GM21423 (cell line): ENCODE results near the gene HIVEP3.

Experiments used
- ATAC-seq: cut with Tn5 transposase; IDR thresholded peaks from one replicate; pipeline ENCODE4 v1.9.1; 2021; ENCODE audit warnings: mild to moderate bottlenecking, moderate library complexity; ENCODE audit not compliant: unreplicated experiment

HIVEP3 gene

DNA sequence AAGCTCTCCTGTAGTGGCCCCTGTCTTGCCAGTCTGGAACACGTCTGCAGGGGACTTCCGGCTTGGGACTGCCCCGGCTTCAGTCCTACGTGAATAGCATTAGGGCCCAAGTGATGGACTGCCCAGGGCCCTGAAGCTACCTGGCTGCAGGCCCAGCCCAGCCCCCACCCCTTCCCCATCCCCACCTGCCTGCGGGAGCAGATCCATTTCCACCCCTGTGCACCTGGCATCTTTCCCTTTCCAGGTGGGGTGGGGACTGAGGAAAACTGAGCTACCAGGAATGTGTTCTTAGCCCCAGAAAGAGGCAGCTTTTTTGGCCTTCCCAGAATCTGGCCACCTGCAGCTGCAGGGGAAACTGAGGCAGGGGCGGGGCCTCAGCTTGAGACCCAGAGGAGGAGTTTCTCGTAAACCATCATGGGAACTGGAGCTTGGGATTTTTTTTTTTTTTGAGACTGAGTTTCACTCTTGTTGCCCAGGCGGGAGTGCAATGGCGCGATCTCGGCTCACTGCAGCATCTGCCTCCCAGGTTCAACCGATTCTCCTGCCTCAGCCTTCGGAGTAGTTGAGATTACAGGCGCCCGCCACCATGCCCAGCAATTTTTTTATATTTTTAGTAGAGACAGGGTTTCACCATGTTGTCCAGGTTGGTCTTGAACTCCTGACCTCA, 437.5 kb downstream of the HIVEP3 start:
- ATAC-seq: no peak

- no peak for ATAC-seq
These were observed 438.3 kb downstream of the HIVEP3 start for GRCh38 chr1:41480204-41481108.

- ATAC-seq: no peak
These were observed 438.9 kb downstream of the HIVEP3 start for GRCh38 chr1:41479808-41480160.

DNA sequence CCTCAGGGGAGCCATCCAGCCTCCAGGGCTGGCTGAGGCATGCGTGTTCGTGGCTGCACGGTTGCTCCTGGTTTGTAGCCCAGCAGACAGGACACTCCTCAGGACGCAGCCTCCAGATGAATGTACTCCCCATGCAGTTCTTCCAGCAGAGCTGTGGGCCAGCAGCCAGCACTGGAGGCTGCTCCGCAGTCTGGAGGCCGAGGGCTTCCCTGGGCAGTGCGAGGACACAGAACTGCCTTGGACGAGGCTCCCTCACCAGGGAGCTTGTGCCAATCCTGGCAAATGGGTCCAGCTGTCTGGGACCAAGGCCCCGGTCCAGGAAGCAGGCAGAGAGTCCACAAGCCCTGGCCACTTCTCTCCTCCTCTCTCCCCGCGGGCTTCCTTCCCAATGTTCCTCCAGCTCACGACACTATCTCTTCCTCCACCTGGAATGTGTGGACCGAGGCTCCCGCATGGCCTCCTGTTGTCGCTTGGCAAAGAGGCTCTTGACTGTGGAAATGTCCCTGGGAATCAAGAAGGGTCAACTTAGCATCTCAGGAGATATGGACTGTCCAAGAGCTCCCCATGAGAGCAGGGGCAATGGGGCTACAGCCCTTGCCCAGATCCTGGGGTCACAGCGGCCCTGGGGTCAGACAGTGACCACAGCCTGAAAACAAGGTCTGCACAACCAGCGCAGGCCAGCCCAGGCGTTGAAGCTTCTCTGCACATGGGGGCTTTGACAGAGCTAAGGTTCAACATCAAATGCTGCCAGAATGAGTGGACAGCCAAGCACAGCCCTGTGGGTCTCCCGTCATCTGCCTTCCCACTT, 439.5 kb downstream of the HIVEP3 start:
- ATAC-seq: no peak

DNA sequence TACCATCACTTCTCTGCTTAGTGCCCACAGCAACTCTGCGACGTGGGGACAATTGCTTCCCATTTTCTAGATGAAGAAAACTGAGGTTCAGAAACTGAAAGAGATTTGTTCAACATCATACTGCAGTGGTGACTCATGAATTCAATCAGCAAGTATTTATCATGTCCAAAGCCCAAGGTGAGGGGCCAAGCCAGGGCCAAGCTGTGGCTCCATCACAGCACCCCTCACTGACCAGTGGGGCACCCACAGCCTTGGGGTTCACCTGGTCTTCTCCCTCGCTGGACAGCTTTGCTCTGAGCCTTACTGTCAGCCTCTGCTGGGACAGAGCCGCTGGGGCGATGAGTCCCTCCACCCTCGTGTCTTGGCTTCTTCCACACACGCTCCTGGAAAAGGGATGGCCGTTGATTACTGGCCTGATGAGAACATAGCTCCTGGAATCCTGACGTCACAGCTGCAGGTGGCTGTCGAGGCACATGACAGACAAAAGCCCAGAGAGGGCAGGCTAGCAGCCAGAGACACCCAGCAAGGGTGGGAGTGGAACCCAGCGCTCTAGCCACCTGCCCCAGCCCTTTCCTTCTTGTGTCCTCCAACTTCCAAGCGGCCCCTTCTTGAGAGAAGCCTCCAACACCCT, 440.5 kb downstream of the HIVEP3 start:
- ATAC-seq: no peak

DNA sequence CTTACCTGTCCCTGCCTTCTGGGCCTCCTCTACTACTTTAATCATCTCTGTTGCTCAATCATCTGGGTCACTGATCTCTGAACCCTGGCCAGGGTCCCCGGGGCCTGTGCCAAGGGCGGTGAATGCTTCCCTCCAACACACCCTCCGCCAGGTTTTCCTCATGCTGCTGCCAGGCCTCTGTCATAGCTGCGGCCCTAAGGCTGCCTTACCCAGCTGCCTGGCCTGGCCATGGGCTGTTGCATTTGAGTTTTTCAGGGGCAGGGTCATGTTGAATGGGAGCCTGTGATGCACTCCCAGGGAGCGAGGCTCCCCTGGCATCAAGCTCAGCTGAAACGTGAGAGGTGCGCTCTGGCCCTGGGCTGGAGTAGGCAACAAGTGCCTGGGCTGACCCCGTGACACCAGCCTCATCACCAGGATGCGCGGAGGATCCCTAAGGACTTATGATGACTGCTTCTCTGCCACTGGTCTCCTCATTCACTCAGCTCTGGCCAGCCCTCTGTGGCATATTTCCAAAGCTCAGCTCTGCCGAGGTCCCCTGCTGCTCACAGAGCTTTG, 441.8 kb downstream of the HIVEP3 start:
- no peak for ATAC-seq

DNA sequence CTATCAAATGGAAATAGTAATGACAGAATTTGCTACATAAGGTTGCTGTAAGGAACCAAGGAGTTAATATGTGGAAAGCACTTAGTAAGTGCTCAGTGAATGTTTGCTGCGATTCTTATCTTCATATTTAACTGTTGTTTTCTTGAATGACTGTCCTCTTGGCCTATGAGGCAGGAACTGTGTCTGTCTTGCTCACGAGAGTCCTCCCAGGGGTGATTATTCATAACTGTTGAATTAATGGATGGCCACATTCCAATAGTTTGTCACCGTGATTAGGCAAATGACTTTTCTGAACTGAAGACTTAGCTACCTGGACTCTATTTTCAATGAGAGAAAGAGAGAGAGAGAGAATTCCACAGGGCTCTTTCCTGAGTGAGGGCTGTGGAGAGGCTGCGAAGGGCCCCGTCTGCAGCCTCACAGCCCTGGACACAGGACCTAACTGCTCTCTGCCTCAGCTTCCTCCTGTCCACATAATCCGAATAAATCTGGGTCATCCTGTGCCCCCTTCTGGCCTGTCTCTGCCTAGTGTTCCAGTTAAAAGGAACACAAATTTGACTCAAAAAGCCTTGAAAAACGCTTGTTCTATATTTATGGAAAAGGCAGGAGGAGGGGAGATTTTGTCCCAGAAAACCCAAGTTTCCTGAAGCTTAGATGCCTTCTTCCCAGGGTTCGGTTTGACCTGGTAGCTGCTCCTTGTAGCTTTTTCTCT, 442.7 kb downstream of the HIVEP3 start:
- ATAC-seq: no peak

DNA sequence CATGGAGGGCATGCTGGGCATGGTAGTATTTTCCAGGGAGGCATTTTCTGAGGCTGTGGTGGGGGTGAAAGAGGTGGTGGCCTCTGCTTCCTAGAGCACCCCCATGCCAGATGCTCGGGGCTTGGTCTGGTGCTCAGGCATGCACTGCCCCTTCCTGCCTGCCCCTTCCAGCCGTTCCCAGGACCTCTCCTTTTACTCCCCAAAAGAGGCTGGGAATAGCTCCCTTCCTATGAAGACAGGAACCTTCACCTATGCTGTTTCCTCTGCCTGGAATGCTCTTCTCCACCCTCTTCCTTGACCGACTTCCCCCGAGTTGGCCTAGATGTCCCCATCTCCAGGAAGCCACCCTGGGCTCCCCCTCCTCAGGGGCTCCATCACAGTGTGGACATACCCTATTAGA, 443.4 kb downstream of the HIVEP3 start:
- no peak for ATAC-seq

DNA sequence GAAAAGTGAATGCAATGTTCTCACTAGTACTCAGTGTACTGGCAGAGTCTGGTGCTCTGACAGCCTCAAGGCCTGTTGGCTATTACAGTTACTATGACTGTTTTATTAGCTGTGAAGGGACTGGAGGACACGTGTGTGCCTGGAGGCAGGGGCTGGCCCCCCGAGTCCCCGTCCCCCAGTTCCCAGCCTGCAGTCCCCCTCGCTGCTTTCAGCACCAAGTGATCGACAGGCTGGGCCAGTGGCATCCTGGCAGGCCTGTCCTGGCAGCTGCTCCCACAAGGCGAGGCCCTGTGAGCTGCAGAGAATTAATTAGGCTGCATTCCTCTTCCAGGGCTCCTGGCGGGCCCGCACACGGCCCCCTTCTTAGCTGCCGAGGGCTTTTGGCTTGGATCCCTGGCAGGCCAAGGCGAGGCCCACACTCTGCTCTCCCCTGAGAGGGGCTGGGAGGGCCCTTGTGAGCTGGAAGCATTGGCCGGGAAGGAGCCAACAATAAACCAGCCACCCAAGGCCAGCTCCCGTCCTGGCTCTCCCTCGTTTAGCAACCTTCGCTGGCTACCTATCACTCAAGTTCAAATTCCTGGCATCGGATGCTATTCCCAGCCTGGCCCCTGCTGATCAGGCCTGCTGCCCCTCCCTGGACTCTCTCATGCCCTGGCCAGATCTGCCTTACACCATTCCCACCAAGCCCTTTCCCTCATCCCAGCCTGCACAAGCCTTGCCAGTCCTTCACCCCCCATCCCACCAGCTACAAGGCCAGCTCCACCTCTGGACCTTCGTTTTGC, 444.0 kb downstream of the HIVEP3 start:
- no peak for ATAC-seq

DNA sequence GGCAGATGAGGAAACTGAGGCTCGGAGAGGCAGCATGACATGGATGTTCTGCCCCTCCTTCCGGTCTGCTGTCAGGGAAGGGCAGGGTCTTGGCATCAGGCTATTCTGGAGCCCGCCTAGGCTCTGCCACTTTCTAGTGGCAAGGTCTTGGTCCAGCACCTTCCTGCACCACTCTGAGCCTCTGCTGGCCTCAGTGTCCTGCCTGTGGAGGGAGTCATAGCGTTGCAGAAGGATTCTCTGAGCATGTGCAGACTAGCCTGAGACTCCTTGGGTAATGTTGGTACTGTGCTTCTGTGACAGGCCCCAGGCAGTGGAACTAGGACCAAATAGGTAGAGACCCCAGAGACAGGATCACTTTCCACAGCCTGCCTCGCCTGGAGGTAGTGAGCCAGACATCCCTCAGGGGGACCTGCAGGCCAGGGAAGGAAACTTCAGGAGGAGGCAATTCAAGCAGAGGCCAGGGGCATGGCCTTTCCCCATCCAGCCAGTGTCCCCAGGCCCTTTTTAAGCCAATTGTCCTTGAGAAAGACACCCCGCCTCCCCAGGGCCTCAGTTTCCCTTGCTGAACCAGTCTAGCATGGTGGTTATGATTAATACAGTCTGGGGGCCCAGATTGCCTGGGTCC, 444.9 kb downstream of the HIVEP3 start:
- no peak for ATAC-seq

GRCh38 chr1:41471658-41472057, 447.1 kb downstream of the HIVEP3 start:
- ATAC-seq: no peak

- ATAC-seq: no peak
These were observed 449.0 kb downstream of the HIVEP3 start for GRCh38 chr1:41469706-41470105.

DNA sequence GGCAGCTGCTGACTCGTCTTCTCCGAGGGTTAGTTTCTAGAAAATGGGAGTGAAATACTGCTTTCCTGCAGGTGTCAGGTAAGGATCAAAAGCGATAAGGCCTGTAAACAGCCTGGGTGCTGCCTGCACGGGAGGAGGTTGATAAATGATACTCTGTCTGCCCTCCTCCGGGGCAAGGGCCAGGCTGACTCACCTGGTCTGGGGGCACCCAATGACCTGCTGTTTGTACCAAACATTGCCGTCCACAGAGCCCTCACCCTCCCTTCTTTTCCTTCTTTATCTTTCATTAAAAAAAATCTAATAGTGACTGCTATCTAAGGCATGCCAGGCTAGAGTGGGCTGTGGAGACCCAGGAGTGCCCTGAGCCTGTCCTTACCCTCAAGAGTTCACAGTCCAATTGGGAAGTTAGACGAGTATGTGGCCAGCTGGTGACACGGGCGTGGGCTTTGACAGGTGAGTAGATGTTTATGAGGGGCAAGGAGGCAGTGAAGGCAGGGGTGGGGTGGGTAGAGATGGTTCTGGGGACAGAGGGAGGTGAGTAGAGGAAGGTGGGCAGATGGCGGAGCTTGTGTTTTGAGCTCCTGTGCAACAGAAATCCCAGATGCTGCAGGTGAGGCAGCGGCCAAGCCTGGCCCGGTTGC, 450.5 kb downstream of the HIVEP3 start:
- ATAC-seq: no peak

- no peak for ATAC-seq
These were observed 451.0 kb downstream of the HIVEP3 start for GRCh38 chr1:41467673-41468072.

DNA sequence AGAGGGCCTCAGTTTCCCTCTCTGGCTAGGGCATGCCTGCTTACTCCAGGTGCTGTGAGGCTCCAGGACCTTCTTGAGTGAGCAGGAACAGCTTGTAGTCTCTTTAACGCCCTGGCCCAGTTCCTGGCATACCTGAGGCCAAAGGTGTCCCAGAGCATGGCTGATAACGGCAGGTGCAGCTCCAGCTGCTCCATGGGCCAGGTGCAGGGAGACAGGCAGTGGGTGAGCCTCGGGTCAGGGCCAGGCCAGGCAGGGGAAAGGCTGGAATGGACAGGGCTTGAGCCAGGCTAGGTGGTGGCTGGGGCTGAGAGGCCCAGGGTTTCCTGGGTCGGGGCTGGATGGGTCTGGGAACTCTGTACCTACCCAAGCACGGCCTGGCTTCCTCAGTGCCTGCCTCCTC, 452.6 kb downstream of the HIVEP3 start:
- no peak for ATAC-seq

- ATAC-seq: no peak
These were observed 453.0 kb downstream of the HIVEP3 start for GRCh38 chr1:41465741-41466140.

DNA sequence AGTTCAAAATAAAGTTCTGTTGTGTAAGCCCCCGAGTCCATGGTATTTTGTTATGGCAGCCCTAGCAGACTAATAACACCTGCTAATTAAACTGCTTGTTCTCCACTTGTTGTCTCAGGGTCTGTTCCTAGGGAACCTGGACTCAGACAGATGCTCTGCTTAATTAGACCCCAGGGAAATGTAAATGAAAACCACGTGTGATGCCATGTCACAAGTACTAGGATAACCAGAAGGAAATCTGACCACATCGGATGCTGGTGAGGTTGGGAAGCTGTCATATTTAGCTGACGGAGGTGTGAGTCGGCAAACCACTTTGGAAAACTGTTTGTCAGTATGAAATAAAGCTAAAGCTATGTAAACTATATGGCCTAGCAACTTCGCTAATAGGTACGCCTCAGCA, 453.8 kb downstream of the HIVEP3 start:
- ATAC-seq: no peak

DNA sequence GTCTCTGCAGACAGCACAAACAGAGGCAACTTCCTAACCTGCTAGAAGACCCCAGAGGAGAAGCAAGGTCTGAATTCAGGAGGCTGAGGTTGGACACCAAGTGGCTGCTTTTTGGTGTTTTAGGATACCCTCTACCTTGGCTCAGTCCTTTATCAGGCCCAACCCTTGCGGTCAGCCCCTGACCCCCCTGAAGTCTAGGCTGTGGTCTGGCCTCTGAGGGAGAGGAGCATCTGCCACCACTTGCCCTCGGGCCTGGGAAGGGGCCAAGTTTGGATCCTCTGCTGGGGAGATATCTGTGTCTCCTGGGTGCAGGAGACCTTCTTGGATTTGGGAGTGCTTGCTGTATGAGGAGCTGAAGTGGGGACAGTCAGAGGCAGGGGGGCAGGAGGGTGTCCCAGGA, 455.2 kb downstream of the HIVEP3 start:
- ATAC-seq: no peak

GRCh38 chr1:41462680-41463004, 456.1 kb downstream of the HIVEP3 start:
- no peak for ATAC-seq
